HepG2 (cell line): ENCODE data around the gene CLIC5. TPM values are rescaled to one million over a fixed set of nuclear protein-coding genes. Genes with fewer than 3 reads are reported as not detected.

ENCODE experiments used
- ATAC-seq: fragments of 200-7000 bp; cut with Tn5 transposase; 3 replicates; pipeline ENCODE4 v1.9.1; 2020; ENCODE audit warnings: mild to moderate bottlenecking, moderate library complexity
- BruUV-seq: library from RNA; stranded (reverse); fragments of 400-500 nt; replicated peaks from 2 replicates; lab custom pipeline; 2021; lab: Mats Ljungman, UMichigan
- CTCF ChIA-PET: fragments of 300-600 bp; formaldehyde crosslinking; extraction: SDS; loops from one replicate; lab custom pipeline; 2021; ENCODE audit warnings: low total read pairs, inconsistent platforms, low intra/inter-chr PET ratio; lab: Yijun Ruan, JAX
- POLR2A ChIA-PET: fragments of 350-600 bp; sonication (Branson Sonifier 250); formaldehyde crosslinking; loops from one replicate; lab custom pipeline; 2020; ENCODE audit warnings: antibody characterized with exemption, inconsistent platforms; lab: Yijun Ruan, JAX
- DNase-seq: peaks from one replicate; pipeline ENCODE4 v3.0.0-alpha.2; 2015; ENCODE audit warnings: low spot score
- FAIRE-seq: peaks from 3 replicates; lab custom pipeline; 2011; peaks lifted over from hg19 to GRCh38; lab: Jason Lieb, UNC
- H2AFZ ChIP-seq: one replicate; pipeline ENCODE4 v1.6.1; 2011; ENCODE audit warnings: low read length, inconsistent platforms
- H3K27ac ChIP-seq: fragments of 300-600 bp; 3 replicates; pipeline ENCODE4 v1.8.0; 2011; ENCODE audit warnings: mixed run types, mild to moderate bottlenecking, mixed read lengths, low read length, inconsistent platforms; ENCODE audit not compliant: insufficient read depth; ENCODE audit errors: extremely low read length
- H3K27me3 ChIP-seq, 2 experiments: fragments of 200-600 bp in 1 of 2; 2 replicates in 1 of 2; 3 replicates in 1 of 2; pipeline versions ENCODE4 v1.6.0 to v1.8.0; 2011; ENCODE audit warnings: low read length in 2 of 2, mild to moderate bottlenecking in 2 of 2, moderate library complexity in 2 of 2, inconsistent platforms in 1 of 2; ENCODE audit not compliant: insufficient read depth in 2 of 2, control insufficient read depth in 1 of 2
- H3K36me3 ChIP-seq, 2 experiments: fragments of 200-600 bp in 1 of 2; replicated peaks in 1 of 2; 2 replicates in 1 of 2; 3 replicates in 1 of 2; pipeline versions ENCODE4 v1.5.1 to v1.8.0; 2011; ENCODE audit warnings: low read length in 2 of 2, inconsistent platforms in 1 of 2; ENCODE audit not compliant: insufficient read depth in 2 of 2, control insufficient read depth in 1 of 2
- H3K4me1 ChIP-seq: 2 replicates; pipeline ENCODE4 v1.5.1; 2012; ENCODE audit warnings: low read length, inconsistent platforms; ENCODE audit not compliant: insufficient read depth
- H3K4me2 ChIP-seq: 2 replicates; pipeline ENCODE4 v1.6.0; 2011; ENCODE audit warnings: low read depth, low read length, inconsistent platforms
- H3K4me3 ChIP-seq, 3 experiments: fragments of 200-600 bp in 1 of 3; sonication (generic), shearing (Covaris generic) in 1 of 3; replicated peaks in 1 of 3; 2 replicates each; pipeline ENCODE4 v1.5.1; 2011 to 2016; ENCODE audit warnings: low read length in 3 of 3, inconsistent platforms in 2 of 3, low read depth in 2 of 3, mild to moderate bottlenecking in 2 of 3, control low read depth in 1 of 3, mixed read lengths in 1 of 3; ENCODE audit not compliant: insufficient read depth in 1 of 3
- H3K79me2 ChIP-seq: one replicate; pipeline ENCODE4 v1.6.1; 2011; ENCODE audit warnings: low read length, inconsistent platforms; ENCODE audit not compliant: insufficient read depth
- H3K9ac ChIP-seq: 2 replicates; pipeline ENCODE4 v1.6.0; 2011; ENCODE audit warnings: mild to moderate bottlenecking, low read depth, low read length, inconsistent platforms; ENCODE audit not compliant: insufficient read depth
- H3K9me3 ChIP-seq: 2 replicates; pipeline ENCODE4 v1.5.1; 2012; ENCODE audit warnings: mild to moderate bottlenecking, low read length
- H4K20me1 ChIP-seq: 2 replicates; pipeline ENCODE4 v1.6.0; 2011; ENCODE audit warnings: inconsistent platforms, mild to moderate bottlenecking, low read length, moderate library complexity; ENCODE audit not compliant: insufficient read depth
- CTCF ChIP-seq: sonication (generic); formaldehyde crosslinking; IDR thresholded peaks from 2 replicates; pipeline ENCODE4 v1.5.0; 2020; ENCODE audit warnings: mild to moderate bottlenecking, missing genetic modification reagents, moderate library complexity
- MAFF ChIP-seq: IDR thresholded peaks from 2 replicates; pipeline ENCODE4 v1.6.1; 2011; ENCODE audit warnings: low read depth, low read length, improper control_type of control experiment
- MAFK ChIP-seq, 2 experiments: IDR thresholded peaks in 1 of 2; conservative IDR thresholded peaks in 1 of 2; 2 replicates each; pipeline ENCODE4 v1.6.1; 2011; ENCODE audit warnings: improper control_type of control experiment in 2 of 2, low read length in 2 of 2
- RAD21 ChIP-seq: fragments of 450-650 bp; formaldehyde crosslinking; IDR thresholded peaks from 2 replicates; pipeline ENCODE4 v1.5.0; 2020; ENCODE audit warnings: mild to moderate bottlenecking
- SAP130 ChIP-seq: IDR thresholded peaks from 2 replicates; pipeline ENCODE4 v1.6.1; 2016; ENCODE audit warnings: low read depth
- SMC3 ChIP-seq: IDR thresholded peaks from 2 replicates; pipeline ENCODE4 v1.6.1; 2011; ENCODE audit warnings: low read length, improper control_type of control experiment
- STAG1 ChIP-seq: sonication (generic); formaldehyde crosslinking; IDR thresholded peaks from 2 replicates; pipeline ENCODE4 v1.4.0; 2020; ENCODE audit warnings: missing genetic modification reagents
- THAP8 ChIP-seq: sonication (generic); formaldehyde crosslinking; IDR thresholded peaks from 2 replicates; pipeline ENCODE4 v1.5.1; 2020; ENCODE audit warnings: missing genetic modification reagents, mild to moderate bottlenecking, borderline replicate concordance
- TOPORS ChIP-seq: sonication (generic); formaldehyde crosslinking; IDR thresholded peaks from 2 replicates; pipeline ENCODE4 v1.8.0; 2023; ENCODE audit warnings: mild to moderate bottlenecking, missing genetic modification reagents
- WGBS: methylation state at CpG from one replicate; pipeline ENCODE4 v1.1.6; 2017; ENCODE audit warnings: low lambda C conversion rate; 5-methylcytosine and 5-hydroxymethylcytosine counted together
- in situ Hi-C: cut with HindIII; loops from 2 replicates; pipeline ENCODE4 v1.10.0; 2017; ENCODE audit warnings: low pct_unique_long_range_greater_than_20kb; ENCODE audit not compliant: extremely low pct_ligation_motif_present
- intact Hi-C: fragments of 100-400 bp; cut with micrococcal nuclease; formaldehyde crosslinking; loops from one replicate; pipeline ENCODE4 v1.10.0; 2022; ENCODE audit not compliant: unreplicated experiment
- polyA plus RNA-seq, 8 experiments: library from polyadenylated mRNA; depleted of rRNA in 3 of 8; stranded (reverse) in 7 of 8; unstranded in 1 of 8; fragments of >200 nt; fragmentation: Illumina TruSeq in 4 of 8; extraction: Trizol in 4 of 8; gene quantifications; 2 replicates each; pipeline versions ENCODE4 v1.2.1 to v1.2.3, GENCODE V29; 2011 to 2016; ENCODE audit warnings: low read depth in 4 of 8, missing spikeins in 1 of 8, mixed read lengths in 1 of 8; ENCODE audit not compliant: insufficient read depth in 1 of 8
- total RNA-seq, 5 experiments: library from RNA; depleted of rRNA; stranded (reverse); fragments of >200 nt; fragmentation: Illumina TruSeq; extraction: Trizol; gene quantifications; 2 replicates each; pipeline ENCODE4 v1.2.3, GENCODE V29; 2016; ENCODE audit warnings: low read depth in 1 of 5

Gene CLIC5
- total and polyA plus RNA-seq, 2 of the 13 experiments (the other 11 are each of a cell fraction or from before 2014, with no cell fraction given) = not detected

- DNase-seq (no peak), FAIRE-seq (no peak), ATAC-seq (peak; percentile 46; the same call in 1 of the 3 replicates)
- Histone ChIP-seq H3K27ac (no peak overlapping the region), H3K4me3 (no peak overlapping the region), H3K4me2 (no peak overlapping the region), H3K79me2 (no peaks in the 10 kb centered on the region), H3K27me3 (no peaks in the 10 kb centered on the region; a peak in 1 of 5 replicates), H3K4me1 (no peaks in the 10 kb centered on the region), H3K9ac (no peak overlapping the region), H2AFZ (no peak overlapping the region), H4K20me1 (no peaks in the 10 kb centered on the region), H3K9me3 (no peaks in the 10 kb centered on the region), H3K36me3 (no peaks in the 10 kb centered on the region)
- WGBS = 23% methylated on average over 11 of the region's 11 CpGs
- peak; percentile 89 for TF ChIP-seq MAFF
- no peak for TF ChIP-seq TOPORS
- TF ChIP-seq CTCF (CRISPR knock-in tag) = peak; percentile 70
- TF ChIP-seq RAD21 (CRISPR knock-in tag) = peak; percentile 29; the same call in 1 of the 2 replicates
- TF ChIP-seq SAP130 (CRISPR knock-in tag) = no peak
- TF ChIP-seq STAG1 (CRISPR knock-in tag) = peak; percentile 79
- TF ChIP-seq SMC3 = peak; percentile 57; the same call in 1 of the 2 replicates
- TF ChIP-seq MAFK (conservative IDR thresholded peaks at IDR 0.05 in 1 of 2, IDR thresholded peaks at IDR 0.05 in 1 of 2; ENCODE audit: low read length in 2 of 2) = peak; percentile 91 to 95
- TF ChIP-seq THAP8 (CRISPR knock-in tag) = no peak
- in situ Hi-C loops (loop anchor here (25.0 kb wide), 1 partner anchor 1261 kb away; no protein-coding TSS in a partner anchor), intact Hi-C loops (loop anchor here (5.0 kb wide), 2 partner anchors 826 to 1331 kb away; no protein-coding TSS in a partner anchor)
- CTCF ChIA-PET = interaction anchor here (0.8 to 2.0 kb wide), 4 partner anchors 1267 to 1331 kb away, joined by 3 to 5 read pairs (median 4); no protein-coding TSS in a partner anchor
- no TSS peak for BruUV-seq
- POLR2A ChIA-PET = no interaction called here
These were observed 92.8 kb downstream of the CLIC5 start for GRCh38 chr6:45922728-45923351.
